ENCODE data around the gene HORMAD2. TPM values are rescaled to one million over a fixed set of nuclear protein-coding genes. Genes with fewer than 3 reads are reported as not detected.

HORMAD2 gene
- total and polyA plus RNA-seq, 2 donors = 0.09 to 0.11 TPM

DNA sequence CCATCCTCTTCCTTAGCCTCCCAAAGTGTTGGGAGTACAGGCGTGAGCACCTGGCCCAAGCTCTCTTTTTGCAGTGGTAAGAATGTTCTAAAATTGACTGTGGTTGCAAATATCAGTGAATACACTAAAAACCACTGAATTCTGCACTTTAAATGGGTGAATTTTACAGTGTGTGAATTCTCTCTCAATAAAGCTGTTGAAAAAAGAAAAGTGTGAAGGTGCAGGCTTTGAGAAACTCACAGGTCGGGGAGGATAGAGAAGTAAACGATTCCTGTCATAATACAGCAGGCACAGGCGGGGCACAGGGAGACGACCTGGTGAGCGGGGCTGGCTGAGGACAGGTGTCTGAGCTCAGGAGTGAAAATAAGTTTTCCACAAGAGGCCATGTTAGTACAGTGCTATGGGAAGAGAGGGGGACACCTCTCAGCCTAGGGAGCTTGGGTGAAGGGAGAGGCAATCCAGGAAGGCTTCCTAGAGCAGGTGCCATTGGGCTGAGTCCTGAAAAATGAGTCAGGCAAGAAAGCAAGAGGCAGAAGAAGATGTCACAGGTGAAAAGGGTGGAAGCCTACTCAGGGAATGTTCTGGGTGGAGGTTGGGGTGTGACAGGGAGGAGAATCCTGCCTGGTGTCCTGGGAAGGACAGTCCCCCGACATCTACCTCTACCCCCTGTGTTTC lies 140.2 kb downstream of the HORMAD2 start:
- 47% methylated on average over 7 of the region's 7 CpGs for whole genome bisulfite sequencing
- no peak overlapping the region for H3K4me3 ChIP-seq (ENCODE audit: low read length in 2 of 2)
- peak overlapping the region in 1 of 2 donors; percentile 68 for H3K27ac ChIP-seq (ENCODE audit: low read depth in 1 of 2, low read length in 1 of 2)
- H3K4me1 ChIP-seq (ENCODE audit: control insufficient read depth in 2 of 2, insufficient read depth in 2 of 2, low read length in 2 of 2) = peaks cover 14 to 29% of the 10 kb centered on the region in 2 donors
- no peak for DNase-seq (ENCODE audit: low read depth in 6 of 9, low spot score in 9 of 9)
- H3K36me3 ChIP-seq (ENCODE audit: control insufficient read depth in 2 of 2, insufficient read depth in 2 of 2, low read length in 1 of 2) = no peaks in the 10 kb centered on the region
- H3K9me3 ChIP-seq (ENCODE audit: control insufficient read depth in 2 of 2, insufficient read depth in 1 of 2, low read length in 1 of 2) = no peaks in the 10 kb centered on the region
- H3K27me3 ChIP-seq (ENCODE audit: control insufficient read depth in 2 of 2, insufficient read depth in 1 of 2, low read length in 1 of 2) = peaks cover 0 to 2% of the 10 kb centered on the region in 2 donors

DNA sequence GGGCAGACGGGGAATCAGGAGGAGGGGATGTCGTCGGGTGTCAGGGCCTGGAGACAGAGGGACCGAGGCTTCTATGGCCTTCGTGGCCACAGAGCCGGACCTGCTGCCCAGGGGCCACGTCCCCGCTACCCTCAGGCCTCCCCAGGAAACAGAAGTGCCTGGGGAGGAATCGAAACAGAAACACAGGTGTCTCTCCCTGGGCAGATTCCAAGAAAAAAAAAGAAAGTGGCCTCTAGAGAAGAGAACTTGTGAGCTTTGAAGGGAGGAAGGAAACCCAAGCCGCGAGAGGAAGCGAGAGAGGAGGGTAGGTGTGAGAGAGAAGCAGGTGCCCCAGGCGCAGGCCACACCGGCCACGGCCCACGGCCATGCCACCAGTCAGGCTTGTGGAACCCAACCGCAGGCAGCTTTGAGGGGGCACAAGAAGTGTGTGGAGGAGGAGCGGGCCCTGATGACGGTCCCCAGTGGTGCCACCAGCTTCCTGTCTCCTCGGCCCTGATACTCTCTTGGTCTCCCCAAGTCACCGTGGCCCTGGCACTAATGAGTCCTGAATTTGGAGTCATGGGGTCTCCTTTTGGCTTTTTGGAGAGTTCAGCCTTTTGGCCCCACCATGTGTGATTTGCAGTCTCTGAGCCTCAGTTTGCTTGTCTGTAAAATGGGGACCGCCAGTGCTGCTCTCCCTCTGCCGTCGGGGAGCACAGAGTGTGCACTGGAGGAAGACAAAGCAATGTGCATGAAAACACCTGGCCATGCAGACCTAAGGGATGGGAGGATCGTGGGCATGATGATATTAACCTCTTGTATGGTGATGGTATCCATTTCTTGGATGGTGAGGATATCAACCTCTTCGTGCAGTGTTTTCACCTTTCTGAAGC lies 141.1 kb downstream of the HORMAD2 start:
- Histone ChIP-seq H3K36me3 (ENCODE audit: control insufficient read depth in 2 of 2, insufficient read depth in 2 of 2, low read length in 1 of 2) (no peaks in the 10 kb centered on the region), H3K27ac (ENCODE audit: low read depth in 1 of 2, low read length in 1 of 2) (peak overlapping the region in 1 of 2 donors; percentile 68), H3K27me3 (ENCODE audit: control insufficient read depth in 2 of 2, insufficient read depth in 1 of 2, low read length in 1 of 2) (peaks cover 0 to 2% of the 10 kb centered on the region in 2 donors), H3K4me3 (ENCODE audit: low read length in 2 of 2) (no peak overlapping the region), H3K9me3 (ENCODE audit: control insufficient read depth in 2 of 2, insufficient read depth in 1 of 2, low read length in 1 of 2) (no peaks in the 10 kb centered on the region), H3K4me1 (ENCODE audit: control insufficient read depth in 2 of 2, insufficient read depth in 2 of 2, low read length in 2 of 2) (peaks cover 14 to 29% of the 10 kb centered on the region in 2 donors)
- WGBS = 18% methylated on average over 26 of the region's 26 CpGs
- peak in 8 of 9 donors; percentile 39 to 89 (median 64) for DNase-seq (ENCODE audit: low read depth in 6 of 9, low spot score in 9 of 9)

DNA sequence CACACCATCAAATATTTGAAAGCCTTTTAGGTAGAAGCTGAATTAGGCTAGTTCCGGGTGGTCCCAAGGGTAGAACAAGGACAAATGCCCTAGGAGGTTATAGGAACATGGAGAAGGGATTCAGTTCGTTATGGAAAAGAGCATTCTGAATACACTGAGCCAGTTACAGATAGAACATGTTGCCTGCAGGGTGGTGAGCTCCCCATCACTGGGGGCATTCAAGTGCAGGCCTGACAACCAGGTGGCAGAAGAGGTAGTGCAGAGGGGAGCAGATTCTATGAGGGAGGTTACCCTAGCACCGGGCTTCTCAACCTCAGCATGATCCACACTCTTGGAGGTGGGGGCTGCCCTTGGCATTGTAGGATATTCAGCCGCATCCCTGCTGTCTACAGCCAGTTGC lies 142.1 kb downstream of the HORMAD2 start:
- Histone ChIP-seq H3K4me1 (ENCODE audit: control insufficient read depth in 2 of 2, insufficient read depth in 2 of 2, low read length in 2 of 2) (peaks cover 14 to 29% of the 10 kb centered on the region in 2 donors), H3K9me3 (ENCODE audit: control insufficient read depth in 2 of 2, insufficient read depth in 1 of 2, low read length in 1 of 2) (no peaks in the 10 kb centered on the region), H3K27me3 (ENCODE audit: control insufficient read depth in 2 of 2, insufficient read depth in 1 of 2, low read length in 1 of 2) (peaks cover 0 to 2% of the 10 kb centered on the region in 2 donors), H3K4me3 (ENCODE audit: low read length in 2 of 2) (no peak overlapping the region), H3K36me3 (ENCODE audit: control insufficient read depth in 2 of 2, insufficient read depth in 2 of 2, low read length in 1 of 2) (no peaks in the 10 kb centered on the region), H3K27ac (ENCODE audit: low read depth in 1 of 2, low read length in 1 of 2) (no peak overlapping the region)
- WGBS = 95% methylated on average over 4 of the region's 4 CpGs
- no peak for DNase-seq (ENCODE audit: low read depth in 6 of 9, low spot score in 9 of 9)

DNA sequence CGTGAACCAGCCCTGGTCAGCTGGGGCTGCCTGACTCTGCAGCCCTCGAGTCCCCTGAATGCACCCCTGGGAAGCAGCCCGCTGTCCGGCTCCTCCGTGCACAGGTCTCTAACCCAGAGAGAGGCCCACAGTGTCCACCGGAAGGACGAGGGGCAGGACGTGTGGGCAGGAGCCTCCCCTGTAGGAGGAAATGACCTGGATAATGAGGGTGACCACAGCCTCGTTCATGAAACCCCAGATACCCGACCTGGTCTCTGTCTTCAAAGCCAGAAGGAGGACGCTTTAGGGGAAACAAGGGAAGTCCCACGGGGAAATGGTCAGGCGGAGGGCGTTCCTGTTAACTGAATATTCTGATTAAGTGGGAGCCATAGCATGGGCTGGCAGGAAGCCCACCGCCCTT lies 143.0 kb downstream of the HORMAD2 start:
- H3K4me1 ChIP-seq (ENCODE audit: control insufficient read depth in 2 of 2, insufficient read depth in 2 of 2, low read length in 2 of 2) = peaks cover 14 to 34% of the 10 kb centered on the region in 2 donors
- H3K4me3 ChIP-seq (ENCODE audit: low read length in 2 of 2) = no peak overlapping the region
- no peaks in the 10 kb centered on the region for H3K36me3 ChIP-seq (ENCODE audit: control insufficient read depth in 2 of 2, insufficient read depth in 2 of 2, low read length in 1 of 2)
- no peak overlapping the region for H3K27ac ChIP-seq (ENCODE audit: low read depth in 1 of 2, low read length in 1 of 2)
- peaks cover 0 to 2% of the 10 kb centered on the region in 2 donors for H3K27me3 ChIP-seq (ENCODE audit: control insufficient read depth in 2 of 2, insufficient read depth in 1 of 2, low read length in 1 of 2)
- WGBS = 85% methylated on average over 15 of the region's 15 CpGs
- no peak for DNase-seq (ENCODE audit: low read depth in 6 of 9, low spot score in 9 of 9)
- no peaks in the 10 kb centered on the region for H3K9me3 ChIP-seq (ENCODE audit: control insufficient read depth in 2 of 2, insufficient read depth in 1 of 2, low read length in 1 of 2)

DNA sequence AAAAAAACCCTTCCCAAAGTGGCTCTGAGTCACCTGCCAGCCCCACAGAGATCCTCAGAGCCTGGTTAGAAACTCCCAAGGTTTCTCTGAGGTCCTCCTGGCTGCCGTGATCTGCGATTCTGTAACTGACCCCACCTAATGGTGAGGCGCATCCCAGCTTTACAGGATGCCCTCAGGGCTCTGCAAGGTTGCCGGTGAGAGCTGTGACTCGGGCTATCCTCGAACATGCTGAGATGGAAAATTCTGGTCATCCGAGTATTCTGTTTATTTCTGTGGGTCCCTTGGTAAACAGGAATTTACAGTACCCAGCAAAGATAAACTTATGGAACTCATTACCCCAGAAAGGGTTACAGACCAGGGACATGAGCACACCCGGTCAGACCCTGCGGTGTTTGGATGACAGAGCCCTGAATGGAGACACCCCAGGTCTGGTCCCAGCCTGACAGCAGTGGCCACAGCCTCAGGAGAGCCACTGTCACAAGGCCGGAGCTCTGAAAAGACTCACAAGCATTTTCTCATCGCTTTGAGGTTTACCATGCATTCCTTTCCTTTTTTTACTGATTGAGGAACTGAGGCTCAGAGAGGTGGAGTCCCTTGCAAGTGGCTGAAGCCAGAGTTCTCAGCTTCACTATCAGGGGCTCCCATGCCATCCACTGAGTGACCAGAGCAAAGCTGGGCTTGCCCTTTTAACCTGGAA lies 144.0 kb downstream of the HORMAD2 start:
- H3K36me3 ChIP-seq (ENCODE audit: control insufficient read depth in 2 of 2, insufficient read depth in 2 of 2, low read length in 1 of 2) = no peaks in the 10 kb centered on the region
- H3K9me3 ChIP-seq (ENCODE audit: control insufficient read depth in 2 of 2, insufficient read depth in 1 of 2, low read length in 1 of 2) = no peaks in the 10 kb centered on the region
- H3K27ac ChIP-seq (ENCODE audit: low read depth in 1 of 2, low read length in 1 of 2) = no peak overlapping the region
- peaks cover 0 to 2% of the 10 kb centered on the region in 2 donors for H3K27me3 ChIP-seq (ENCODE audit: control insufficient read depth in 2 of 2, insufficient read depth in 1 of 2, low read length in 1 of 2)
- no peak for DNase-seq (ENCODE audit: low read depth in 6 of 9, low spot score in 9 of 9)
- no peak overlapping the region for H3K4me3 ChIP-seq (ENCODE audit: low read length in 2 of 2)
- 87% methylated on average over 11 of the region's 11 CpGs for WGBS
- H3K4me1 ChIP-seq (ENCODE audit: control insufficient read depth in 2 of 2, insufficient read depth in 2 of 2, low read length in 2 of 2) = peaks cover 14 to 33% of the 10 kb centered on the region in 2 donors

DNA sequence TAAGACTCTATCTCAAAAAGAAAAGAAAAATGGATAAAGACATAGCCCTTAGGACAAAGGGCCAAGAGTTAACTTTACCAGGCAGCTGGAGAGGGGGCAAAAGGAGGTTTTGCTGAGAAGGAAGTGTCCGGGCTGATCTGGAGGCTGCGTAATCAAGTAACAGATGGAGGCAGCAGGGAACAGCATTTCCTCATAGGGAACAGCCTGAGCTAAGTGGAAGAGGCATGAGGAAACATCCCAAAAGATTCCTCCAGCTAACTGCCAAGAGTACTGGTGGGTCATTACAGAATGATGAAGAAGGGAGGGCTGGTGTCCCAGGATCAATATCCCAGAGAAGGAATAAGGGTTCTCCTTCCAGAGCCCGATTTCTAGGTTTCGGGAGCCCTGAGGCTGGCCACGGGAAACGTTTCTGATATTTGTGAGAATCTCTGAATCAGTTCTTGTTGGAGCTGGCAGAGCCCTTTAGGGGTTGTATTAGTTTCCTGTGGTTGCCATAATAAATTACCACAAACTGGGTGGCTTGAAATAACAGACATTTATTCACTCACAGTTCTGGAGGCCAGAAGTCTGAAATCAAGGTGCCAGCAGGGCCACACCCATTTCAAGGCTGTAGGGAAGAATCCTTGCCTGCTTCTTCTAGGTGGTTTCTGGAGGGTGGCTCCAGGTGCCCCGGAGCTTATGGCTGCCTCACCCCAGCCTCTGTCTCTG lies 145.1 kb downstream of the HORMAD2 start:
- no peak for DNase-seq (ENCODE audit: low read depth in 6 of 9, low spot score in 9 of 9)
- H3K9me3 ChIP-seq (ENCODE audit: control insufficient read depth in 2 of 2, insufficient read depth in 1 of 2, low read length in 1 of 2) = no peaks in the 10 kb centered on the region
- H3K27ac ChIP-seq (ENCODE audit: low read depth in 1 of 2, low read length in 1 of 2) = no peak overlapping the region
- WGBS = 89% methylated on average over 7 of the region's 7 CpGs
- H3K36me3 ChIP-seq (ENCODE audit: control insufficient read depth in 2 of 2, insufficient read depth in 2 of 2, low read length in 1 of 2) = no peaks in the 10 kb centered on the region
- peaks cover 0 to 2% of the 10 kb centered on the region in 2 donors for H3K27me3 ChIP-seq (ENCODE audit: control insufficient read depth in 2 of 2, insufficient read depth in 1 of 2, low read length in 1 of 2)
- no peak overlapping the region for H3K4me3 ChIP-seq (ENCODE audit: low read length in 2 of 2)
- peaks cover 12 to 27% of the 10 kb centered on the region in 2 donors for H3K4me1 ChIP-seq (ENCODE audit: control insufficient read depth in 2 of 2, insufficient read depth in 2 of 2, low read length in 2 of 2)

DNA sequence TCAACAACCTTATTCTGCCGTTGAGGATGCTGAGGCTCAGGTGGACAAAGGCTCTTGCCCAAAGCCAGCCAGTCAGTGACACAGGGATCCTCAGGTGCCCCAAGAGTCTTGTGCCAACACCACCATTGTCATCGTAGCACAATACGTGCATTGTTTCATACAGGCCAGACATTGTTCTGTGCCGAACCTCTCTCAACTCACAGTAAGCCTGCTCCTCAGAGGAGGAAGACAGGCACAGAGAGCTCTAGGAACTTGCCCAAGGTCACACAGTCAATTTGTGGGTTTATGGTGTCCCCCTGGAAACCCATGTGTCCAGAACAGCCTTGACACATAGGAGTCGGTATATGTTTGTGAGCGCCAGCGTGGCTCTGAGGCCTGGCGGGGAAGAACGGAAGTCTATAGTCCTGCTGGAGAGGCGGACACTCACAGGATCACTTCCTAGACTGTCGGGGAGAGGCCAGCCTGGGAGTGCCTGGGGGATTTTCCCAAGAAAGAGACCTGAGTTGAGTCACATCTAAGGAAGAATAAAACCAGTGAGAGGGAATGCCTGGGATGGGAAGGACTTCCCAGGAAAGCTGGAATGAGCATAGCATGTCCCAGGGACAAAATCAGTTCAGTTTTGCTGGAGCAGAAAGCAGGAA lies 146.0 kb downstream of the HORMAD2 start:
- H3K27me3 ChIP-seq (ENCODE audit: control insufficient read depth in 2 of 2, insufficient read depth in 1 of 2, low read length in 1 of 2) = peaks cover 0 to 2% of the 10 kb centered on the region in 2 donors
- no peaks in the 10 kb centered on the region for H3K36me3 ChIP-seq (ENCODE audit: control insufficient read depth in 2 of 2, insufficient read depth in 2 of 2, low read length in 1 of 2)
- no peak overlapping the region for H3K4me3 ChIP-seq (ENCODE audit: low read length in 2 of 2)
- no peaks in the 10 kb centered on the region for H3K9me3 ChIP-seq (ENCODE audit: control insufficient read depth in 2 of 2, insufficient read depth in 1 of 2, low read length in 1 of 2)
- 97% methylated on average over 11 of the region's 11 CpGs for WGBS
- no peak for DNase-seq (ENCODE audit: low read depth in 6 of 9, low spot score in 9 of 9)
- H3K4me1 ChIP-seq (ENCODE audit: control insufficient read depth in 2 of 2, insufficient read depth in 2 of 2, low read length in 2 of 2) = peaks cover 3 to 18% of the 10 kb centered on the region in 2 donors
- no peak overlapping the region for H3K27ac ChIP-seq (ENCODE audit: low read depth in 1 of 2, low read length in 1 of 2)
